ENCODE data around the gene SPARC.

DNA sequence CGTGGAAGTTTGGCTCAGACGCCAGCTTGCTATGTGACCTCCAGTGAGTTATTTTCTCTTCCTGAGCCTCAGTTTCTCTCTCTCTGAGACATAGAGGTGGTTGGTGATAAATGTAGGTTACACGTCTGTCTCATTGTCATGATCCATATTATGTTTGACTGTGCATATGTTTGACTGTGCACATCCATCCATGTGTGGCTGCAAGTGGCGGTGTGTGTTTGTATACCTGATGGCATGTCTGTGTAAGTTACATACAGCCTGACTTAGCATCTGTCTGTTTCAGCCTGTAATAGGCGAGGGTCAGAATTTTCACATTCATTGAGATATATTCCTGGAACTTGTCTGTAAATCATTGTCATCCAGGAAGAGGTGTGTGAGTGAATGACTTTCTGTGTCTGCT is 3.3 kb downstream of the SPARC start:
- no peak for TF ChIP-seq POLR2A (IDR thresholded peaks at IDR 0.05)
- TF ChIP-seq, protein P1, sequence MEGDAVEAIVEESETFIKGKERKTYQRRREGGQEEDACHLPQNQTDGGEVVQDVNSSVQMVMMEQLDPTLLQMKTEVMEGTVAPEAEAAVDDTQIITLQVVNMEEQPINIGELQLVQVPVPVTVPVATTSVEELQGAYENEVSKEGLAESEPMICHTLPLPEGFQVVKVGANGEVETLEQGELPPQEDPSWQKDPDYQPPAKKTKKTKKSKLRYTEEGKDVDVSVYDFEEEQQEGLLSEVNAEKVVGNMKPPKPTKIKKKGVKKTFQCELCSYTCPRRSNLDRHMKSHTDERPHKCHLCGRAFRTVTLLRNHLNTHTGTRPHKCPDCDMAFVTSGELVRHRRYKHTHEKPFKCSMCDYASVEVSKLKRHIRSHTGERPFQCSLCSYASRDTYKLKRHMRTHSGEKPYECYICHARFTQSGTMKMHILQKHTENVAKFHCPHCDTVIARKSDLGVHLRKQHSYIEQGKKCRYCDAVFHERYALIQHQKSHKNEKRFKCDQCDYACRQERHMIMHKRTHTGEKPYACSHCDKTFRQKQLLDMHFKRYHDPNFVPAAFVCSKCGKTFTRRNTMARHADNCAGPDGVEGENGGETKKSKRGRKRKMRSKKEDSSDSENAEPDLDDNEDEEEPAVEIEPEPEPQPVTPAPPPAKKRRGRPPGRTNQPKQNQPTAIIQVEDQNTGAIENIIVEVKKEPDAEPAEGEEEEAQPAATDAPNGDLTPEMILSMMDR (IDR thresholded peaks at IDR 0.05): no peak

All from Peyer's patch (tissue), 4 donors.